ENCODE results near the gene SLC25A43.

DNA sequence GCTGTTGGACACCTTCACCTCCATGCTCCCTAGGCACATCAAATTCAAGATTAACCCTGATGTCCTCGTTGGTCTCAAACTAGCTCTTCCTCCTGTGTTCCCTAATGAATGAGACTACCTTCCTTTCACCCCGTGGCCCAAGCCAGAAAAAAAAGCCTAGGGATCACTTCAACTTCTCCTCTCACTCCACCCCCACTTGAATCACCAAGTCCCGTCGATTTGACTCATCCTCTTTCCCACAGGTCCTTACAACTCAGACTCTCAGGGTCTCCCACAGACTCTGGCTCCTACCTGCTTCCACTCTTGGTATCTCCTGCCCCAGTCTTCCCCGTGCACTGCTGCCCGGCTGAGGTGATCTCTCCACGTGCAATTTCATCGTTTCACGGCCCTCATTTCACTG, 8.5 kb downstream of the SLC25A43 start:
- TF ChIP-seq EZH2 (IDR thresholded peaks at IDR 0.05) = no peak
- no peak for TF ChIP-seq POLR2AphosphoS5 (IDR thresholded peaks at IDR 0.05; ENCODE audit: borderline replicate concordance, low read depth, low read length)
- TF ChIP-seq FOXP2 (optimal IDR thresholded peaks at IDR 0.05; ENCODE audit: control extremely low read depth, extremely low read length, insufficient read depth) = no peak
